Neuronal stem cell (in vitro differentiated cells): Measurements from ENCODE around the gene USP13.
"Not testable (repeated sequence)": the region's sequence is repeated elsewhere in the genome, so short reads cannot be mapped to it uniquely, and the experiment has no call there.

Experiments used
- DNase-seq: peaks from one replicate; pipeline ENCODE4 v3.0.0-alpha.2; 2013; ENCODE audit warnings: low spot score
- H2AFZ ChIP-seq: one replicate; pipeline ENCODE4 v1.6.1; 2013; ENCODE audit warnings: mild to moderate bottlenecking, low read length, inconsistent platforms
- H2AK5ac ChIP-seq: 2 replicates; pipeline ENCODE4 v1.6.1; 2013; ENCODE audit warnings: low read depth, mild to moderate bottlenecking, inconsistent platforms, low read length, moderate library complexity, mixed read lengths
- H2BK120ac ChIP-seq: 2 replicates; pipeline ENCODE4 v1.6.1; 2013; ENCODE audit warnings: low read depth, mild to moderate bottlenecking, inconsistent platforms, low read length, moderate library complexity, mixed read lengths
- H2BK12ac ChIP-seq: one replicate; pipeline ENCODE4 v1.6.1; 2013; ENCODE audit warnings: low read length, inconsistent platforms
- H2BK15ac ChIP-seq: 2 replicates; pipeline ENCODE4 v1.6.1; 2013; ENCODE audit warnings: mild to moderate bottlenecking, low read length, inconsistent platforms, mixed read lengths
- H2BK5ac ChIP-seq: one replicate; pipeline ENCODE4 v1.6.1; 2013; ENCODE audit warnings: inconsistent platforms, mild to moderate bottlenecking, low read length, moderate library complexity
- H3K14ac ChIP-seq: one replicate; pipeline ENCODE4 v1.6.1; 2013; ENCODE audit warnings: low read length, inconsistent platforms
- H3K18ac ChIP-seq: 2 replicates; pipeline ENCODE4 v1.6.1; 2013; ENCODE audit warnings: low read length, inconsistent platforms
- H3K23ac ChIP-seq: 2 replicates; pipeline ENCODE4 v1.6.1; 2013; ENCODE audit warnings: low read depth, mild to moderate bottlenecking, mixed read lengths, low read length, inconsistent platforms; ENCODE audit not compliant: poor library complexity
- H3K27ac ChIP-seq: replicated peaks from 3 replicates; pipeline ENCODE4 v1.5.1; 2013; ENCODE audit warnings: low read length, inconsistent platforms
- H3K27me3 ChIP-seq, 3 experiments: 2 replicates each; pipeline ENCODE4 v1.6.1; 2013; ENCODE audit warnings: low read length in 3 of 3, mild to moderate bottlenecking in 2 of 3, inconsistent platforms in 1 of 3, low read depth in 1 of 3, mixed read lengths in 1 of 3, moderate library complexity in 1 of 3; ENCODE audit not compliant: control insufficient read depth in 3 of 3, insufficient read depth in 3 of 3
- H3K36me3 ChIP-seq, 2 donors: replicated peaks in 1 of 2; 2 replicates each; pipeline ENCODE4 v1.6.1; 2013; ENCODE audit warnings: low read length in 2 of 2; ENCODE audit not compliant: control insufficient read depth in 2 of 2, insufficient read depth in 2 of 2
- H3K4ac ChIP-seq: 2 replicates; pipeline ENCODE4 v1.6.1; 2013; ENCODE audit warnings: inconsistent platforms, mild to moderate bottlenecking, low read length, moderate library complexity
- H3K4me1 ChIP-seq, 2 donors: 1 replicate in 1 of 2; 2 replicates in 1 of 2; pipeline ENCODE4 v1.6.1; 2013; ENCODE audit warnings: low read length in 2 of 2, low read depth in 1 of 2; ENCODE audit not compliant: control insufficient read depth in 2 of 2, insufficient read depth in 1 of 2
- H3K4me2 ChIP-seq: one replicate; pipeline ENCODE4 v1.6.1; 2013; ENCODE audit warnings: mild to moderate bottlenecking, low read length, inconsistent platforms; ENCODE audit not compliant: insufficient read depth, poor library complexity, severe bottlenecking
- H3K4me3 ChIP-seq, 2 donors: 2 replicates each; pipeline ENCODE4 v1.5.1; 2013; ENCODE audit warnings: low read length in 2 of 2, mild to moderate bottlenecking in 2 of 2, inconsistent platforms in 1 of 2, moderate library complexity in 1 of 2
- H3K79me1 ChIP-seq: one replicate; pipeline ENCODE4 v1.6.1; 2013; ENCODE audit warnings: low read depth, mild to moderate bottlenecking, inconsistent platforms, low read length, moderate library complexity
- H3K9ac ChIP-seq: one replicate; pipeline ENCODE4 v1.6.1; 2013; ENCODE audit warnings: mild to moderate bottlenecking, low read depth, low read length, inconsistent platforms; ENCODE audit not compliant: poor library complexity
- H3K9me3 ChIP-seq, 2 donors: replicated peaks in 1 of 2; 2 replicates each; pipeline versions ENCODE3 to v1.6.1; 2013; ENCODE audit warnings: low read length in 2 of 2, mild to moderate bottlenecking in 2 of 2, inconsistent platforms in 1 of 2, low read depth in 1 of 2, mixed read lengths in 1 of 2, moderate library complexity in 1 of 2; ENCODE audit not compliant: control insufficient read depth in 2 of 2, insufficient read depth in 1 of 2
- H4K8ac ChIP-seq: one replicate; pipeline ENCODE4 v1.6.1; 2013; ENCODE audit warnings: low read depth, mild to moderate bottlenecking, inconsistent platforms, low read length, moderate library complexity
- H4K91ac ChIP-seq: one replicate; pipeline ENCODE4 v1.6.1; 2013; ENCODE audit warnings: low read length, low read depth, mild to moderate bottlenecking, inconsistent platforms; ENCODE audit not compliant: poor library complexity
- WGBS, 2 donors: extraction: QIAGEN DNeasy Blood & Tissue Kit; methylation state at CpG; one replicate each; pipeline ENCODE4 v1.1.7; 2013; ENCODE audit warnings: missing lambda C conversion rate in 2 of 2, mixed read lengths in 1 of 2; ENCODE audit not compliant: insufficient read length in 2 of 2, insufficient replicate concordance in 1 of 2; ENCODE audit errors: extremely low coverage in 2 of 2; 5-methylcytosine and 5-hydroxymethylcytosine counted together

The USP13 gene

DNA sequence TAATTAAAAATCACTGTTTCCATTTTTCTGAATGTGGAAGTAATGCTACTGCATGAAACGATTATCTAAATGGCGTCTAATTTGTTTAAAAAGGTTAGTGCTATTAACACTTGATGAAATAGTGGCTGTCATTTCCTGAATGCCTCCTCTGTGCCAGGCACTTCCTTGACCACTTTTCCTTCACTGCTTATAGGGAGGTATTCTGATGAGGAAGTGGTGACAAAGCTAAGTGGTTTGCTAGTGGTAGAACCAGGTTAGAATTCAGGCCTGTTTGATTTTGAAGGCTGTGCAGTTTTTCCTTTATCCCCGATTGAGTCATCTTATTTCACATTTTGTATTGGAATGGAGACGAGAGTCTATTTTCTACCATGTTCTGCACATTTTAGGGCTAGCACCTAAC is 119.0 kb downstream of the USP13 start:
- Histone ChIP-seq H3K23ac (no peak overlapping the region), H2BK12ac (no peak overlapping the region), H3K79me1 (no peaks in the 10 kb centered on the region), H4K91ac (no peak overlapping the region), H3K14ac (no peak overlapping the region), H3K4ac (no peak overlapping the region), H3K9ac (no peak overlapping the region), H3K36me3 (peaks cover 9 to 81% of the 10 kb centered on the region in 2 donors), H2BK15ac (no peak overlapping the region), H4K8ac (no peak overlapping the region), H2BK120ac (no peak overlapping the region), H3K27ac (no peak overlapping the region), H2AK5ac (no peak overlapping the region), H3K27me3 (no peaks in the 10 kb centered on the region), H3K9me3 (peaks cover 8 to 19% of the 10 kb centered on the region in 2 donors), H3K18ac (no peak overlapping the region), H3K4me1 (no peaks in the 10 kb centered on the region), H2BK5ac (no peak overlapping the region), H2AFZ (no peak overlapping the region), H3K4me3 (no peak overlapping the region), H3K4me2 (no peak overlapping the region)
- WGBS, 2 donors = no CpG with 5 or more reads among the region's 4 CpGs
- DNase-seq = no peak

DNA sequence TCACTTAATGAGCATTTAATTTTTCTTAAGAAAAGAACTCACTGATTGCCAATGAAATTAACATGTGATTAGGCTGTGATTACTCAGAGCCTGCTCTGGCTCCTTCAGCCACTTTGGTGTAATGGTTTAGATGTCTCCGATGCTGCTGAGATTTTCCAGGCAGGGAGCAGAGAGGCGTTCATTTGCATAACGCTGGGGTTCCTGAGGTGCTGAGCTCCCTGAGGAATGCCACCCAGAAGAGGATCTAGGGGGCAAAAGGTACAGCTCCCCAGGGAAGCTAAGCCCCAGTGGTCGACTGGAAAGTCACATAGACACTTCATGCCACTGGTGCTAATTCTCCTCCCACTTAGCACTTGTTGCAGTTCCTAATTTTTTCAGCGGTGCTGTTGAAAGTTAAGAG is 119.5 kb downstream of the USP13 start:
- H3K4ac ChIP-seq = no peak overlapping the region
- no peak overlapping the region for H3K4me2 ChIP-seq
- H2BK12ac ChIP-seq = no peak overlapping the region
- H3K79me1 ChIP-seq = no peaks in the 10 kb centered on the region
- no peak overlapping the region for H3K9ac ChIP-seq
- no peak overlapping the region for H3K4me3 ChIP-seq
- H3K18ac ChIP-seq = no peak overlapping the region
- H2AK5ac ChIP-seq = no peak overlapping the region
- H3K14ac ChIP-seq = no peak overlapping the region
- H3K36me3 ChIP-seq = peaks cover 7 to 80% of the 10 kb centered on the region in 2 donors
- no CpG with 5 or more reads among the region's 5 CpGs for WGBS, 2 donors
- no peaks in the 10 kb centered on the region for H3K27me3 ChIP-seq
- H2BK15ac ChIP-seq = no peak overlapping the region
- H4K8ac ChIP-seq = no peak overlapping the region
- H3K4me1 ChIP-seq = no peaks in the 10 kb centered on the region
- no peak overlapping the region for H3K27ac ChIP-seq
- H2AFZ ChIP-seq = no peak overlapping the region
- H2BK5ac ChIP-seq = no peak overlapping the region
- no peak overlapping the region for H2BK120ac ChIP-seq
- H4K91ac ChIP-seq = no peak overlapping the region
- H3K23ac ChIP-seq = no peak overlapping the region
- peaks cover 8 to 19% of the 10 kb centered on the region in 2 donors for H3K9me3 ChIP-seq
- DNase-seq = no peak

DNA sequence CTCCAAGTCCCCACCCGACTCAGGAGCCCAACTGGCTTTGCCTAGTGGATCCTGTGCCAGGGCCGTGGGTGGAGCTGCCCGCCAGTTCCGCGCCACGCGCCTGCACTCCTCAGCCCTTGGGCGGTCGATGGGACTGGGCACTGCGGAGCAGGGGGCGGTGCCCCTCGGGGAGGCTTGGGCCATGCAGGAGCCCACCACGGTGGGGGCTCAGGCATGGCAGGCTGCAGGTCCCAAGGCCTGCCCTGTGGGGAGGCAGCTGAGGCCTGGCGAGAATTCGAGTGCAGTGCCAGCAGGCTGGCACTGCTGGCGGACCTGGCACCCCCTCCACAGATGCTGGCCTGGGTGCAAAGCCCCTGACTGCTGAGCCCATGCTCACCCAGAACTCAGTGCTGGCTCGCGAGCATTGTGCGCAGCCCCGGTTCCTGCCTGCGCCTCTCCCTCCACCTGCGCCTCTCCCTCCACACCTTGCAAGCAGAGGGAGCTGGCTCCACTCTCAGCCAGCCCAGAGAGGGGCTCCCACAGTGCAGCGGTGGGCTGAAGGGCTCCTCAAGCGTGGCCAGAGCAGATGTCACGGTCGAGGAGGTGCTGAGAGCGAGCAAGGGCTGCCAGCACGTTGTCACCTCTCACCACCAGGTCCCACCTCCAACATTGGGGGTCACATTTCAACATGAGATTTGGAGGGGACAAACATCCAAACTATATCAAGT is 122.7 kb downstream of the USP13 start:
- DNase-seq = no peak
- Histone ChIP-seq H2BK12ac (no peak overlapping the region), H3K36me3 (peaks cover 6 to 80% of the 10 kb centered on the region in 2 donors), H3K23ac (no peak overlapping the region), H3K9me3 (peaks cover 8 to 19% of the 10 kb centered on the region in 2 donors), H3K4me3 (no peak overlapping the region), H3K27me3 (no peaks in the 10 kb centered on the region), H3K9ac (no peak overlapping the region), H4K8ac (no peak overlapping the region), H2AFZ (no peak overlapping the region), H3K14ac (no peak overlapping the region), H2BK5ac (no peak overlapping the region), H3K4ac (no peak overlapping the region), H3K18ac (no peak overlapping the region), H3K27ac (no peak overlapping the region), H2BK120ac (no peak overlapping the region), H3K4me2 (no peak overlapping the region), H3K79me1 (no peaks in the 10 kb centered on the region), H3K4me1 (no peaks in the 10 kb centered on the region), H4K91ac (no peak overlapping the region), H2AK5ac (no peak overlapping the region), H2BK15ac (no peak overlapping the region)
- no CpG with 5 or more reads among the region's 28 CpGs for WGBS, 2 donors

DNA sequence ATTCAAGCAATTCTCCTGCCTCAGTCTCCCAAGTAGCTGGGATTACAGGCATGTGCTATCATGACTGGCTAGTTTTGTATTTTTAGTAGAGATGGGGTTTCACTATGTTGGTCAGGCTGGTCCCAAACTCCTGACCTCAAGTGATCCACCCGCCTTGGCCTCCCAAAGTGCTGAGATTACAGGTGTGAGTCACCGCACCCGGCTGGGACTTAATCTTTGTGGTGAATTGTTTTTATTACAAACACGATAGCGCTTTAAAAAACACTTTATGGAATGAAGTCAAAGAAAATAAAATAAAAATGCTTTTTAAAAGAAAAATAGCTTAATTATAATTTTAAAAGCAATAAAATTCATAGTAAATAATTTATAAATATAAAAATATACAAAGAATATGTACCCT is 130.0 kb downstream of the USP13 start:
- DNase-seq = not testable (repeated sequence)

More for the DNA sequence above, 130.0 kb downstream of the USP13 start:
- H3K9ac ChIP-seq, H3K14ac ChIP-seq, H3K4ac ChIP-seq, H2AK5ac ChIP-seq, H2AFZ ChIP-seq, H2BK12ac ChIP-seq, H2BK15ac ChIP-seq, H2BK120ac ChIP-seq, H3K4me3 ChIP-seq, H3K79me1 ChIP-seq, H4K8ac ChIP-seq, H3K23ac ChIP-seq, H3K4me2 ChIP-seq, H4K91ac ChIP-seq, H3K27ac ChIP-seq, H3K4me1 ChIP-seq, H3K27me3 ChIP-seq, H3K9me3 ChIP-seq, H3K18ac ChIP-seq, H2BK5ac ChIP-seq: not testable (repeated sequence)
- WGBS, 2 donors = no CpG with 5 or more reads among the region's 5 CpGs
- H3K36me3 ChIP-seq = peaks cover 3 to 78% of the 10 kb centered on the region in 2 donors
